SK-N-SH (cell line): ENCODE data around the gene MARF1. TPM values are rescaled to one million over a fixed set of nuclear protein-coding genes. Genes with fewer than 3 reads are reported as not detected.
"Not testable (repeated sequence)": the region's sequence is repeated elsewhere in the genome, so short reads cannot be mapped to it uniquely, and the experiment has no call there.

Source experiments
- CTCF ChIA-PET: fragments of 300-600, 350-600 bp; formaldehyde crosslinking; extraction: SDS; loops from one replicate; lab custom pipeline; 2021; lab: Yijun Ruan, JAX
- POLR2A ChIA-PET: fragments of 350-600 bp; sonication (Branson Sonifier 250); formaldehyde crosslinking; extraction: SDS; loops from one replicate; lab custom pipeline; 2020; ENCODE audit warnings: antibody characterized with exemption, inconsistent platforms; lab: Yijun Ruan, JAX
- DNase-seq: peaks from one replicate; pipeline ENCODE4 v3.0.0; 2012
- H2AFZ ChIP-seq: fragments of 200-600 bp; sonication (generic); 2 replicates; pipeline ENCODE4 v1.8.1; 2016; ENCODE audit warnings: antibody characterized with exemption, mild to moderate bottlenecking, low read depth
- H3F3A ChIP-seq: fragments of 200-600 bp; sonication (generic); replicated peaks from 2 replicates; pipeline ENCODE3; 2016; ENCODE audit warnings: antibody characterized with exemption, mild to moderate bottlenecking; ENCODE audit not compliant: insufficient read depth
- H3K27ac ChIP-seq, 2 experiments: fragments of 200-500 bp in 1 of 2; fragments of 200-600 bp in 1 of 2; sonication (Bioruptor generic) in 1 of 2; sonication (generic), shearing (Covaris generic) in 1 of 2; 2 replicates each; pipeline versions ENCODE4 v1.5.1 to v1.6.1; 2014 to 2016; ENCODE audit warnings: low read depth in 2 of 2, inconsistent platforms in 1 of 2, low read length in 1 of 2, mild to moderate bottlenecking in 1 of 2, mixed read lengths in 1 of 2
- H3K27me3 ChIP-seq: fragments of 200-600 bp; sonication (generic), shearing (Covaris generic); 2 replicates; pipeline ENCODE4 v1.6.1; 2016; ENCODE audit warnings: mixed run types; ENCODE audit not compliant: insufficient read depth
- H3K36me3 ChIP-seq, 2 experiments: fragments of 200-500 bp in 1 of 2; fragments of 200-600 bp in 1 of 2; sonication (Bioruptor generic) in 1 of 2; sonication (generic) in 1 of 2; replicated peaks in 1 of 2; 2 replicates each; pipeline versions ENCODE3 to v1.5.1; 2014 to 2016; ENCODE audit warnings: low read length in 1 of 2, mild to moderate bottlenecking in 1 of 2; ENCODE audit not compliant: insufficient read depth in 2 of 2, control insufficient read depth in 1 of 2
- H3K4me1 ChIP-seq, 2 experiments: fragments of 200-500 bp in 1 of 2; fragments of 200-600 bp in 1 of 2; sonication (Bioruptor generic) in 1 of 2; sonication (generic), shearing (Covaris generic) in 1 of 2; 2 replicates each; pipeline versions ENCODE4 v1.5.1 to v1.6.1; 2014 to 2016; ENCODE audit warnings: low read depth in 1 of 2, low read length in 1 of 2, mixed run types in 1 of 2; ENCODE audit not compliant: insufficient read depth in 2 of 2, control insufficient read depth in 1 of 2
- H3K4me2 ChIP-seq: fragments of 200-600 bp; sonication (generic), shearing (Covaris generic); 2 replicates; pipeline ENCODE4 v1.6.1; 2017; ENCODE audit warnings: mixed run types
- H3K4me3 ChIP-seq, 2 experiments: fragments of 200-500 bp in 1 of 2; fragments of 200-600 bp in 1 of 2; sonication (Bioruptor generic) in 1 of 2; sonication (generic), shearing (Covaris generic) in 1 of 2; 2 replicates each; pipeline versions ENCODE4 v1.5.1 to v1.8.1; 2014 to 2016; ENCODE audit warnings: low read depth in 2 of 2, inconsistent platforms in 1 of 2, low read length in 1 of 2, mild to moderate bottlenecking in 1 of 2, mixed read lengths in 1 of 2, moderate library complexity in 1 of 2
- H3K79me2 ChIP-seq: fragments of 200-600 bp; sonication (generic); 2 replicates; pipeline ENCODE4 v1.8.1; 2017; ENCODE audit warnings: mild to moderate bottlenecking; ENCODE audit not compliant: insufficient read depth
- H3K9ac ChIP-seq: fragments of 200-600 bp; sonication (generic); 2 replicates; pipeline ENCODE4 v1.6.1; 2017; ENCODE audit warnings: mixed run types
- H3K9me2 ChIP-seq: fragments of 200-600 bp; sonication (generic); 2 replicates; pipeline ENCODE4 v1.6.1; 2017; ENCODE audit warnings: mixed run types
- H3K9me3 ChIP-seq: fragments of 200-600 bp; sonication (generic); 2 replicates; pipeline ENCODE4 v1.6.1; 2017; ENCODE audit warnings: mixed run types, mild to moderate bottlenecking, moderate library complexity
- H4K20me1 ChIP-seq: fragments of 200-600 bp; sonication (generic); 2 replicates; pipeline ENCODE4 v1.6.1; 2017; ENCODE audit warnings: mild to moderate bottlenecking, mixed run types; ENCODE audit not compliant: insufficient read depth
- EZH2phosphoT487 ChIP-seq: fragments of 200-600 bp; sonication (generic); IDR thresholded peaks from 2 replicates; pipeline ENCODE4 v1.6.1; 2017; ENCODE audit warnings: low read depth, mixed run types, mild to moderate bottlenecking, antibody characterized with exemption, moderate library complexity, borderline replicate concordance
- FOXJ3 ChIP-seq: sonication (generic); formaldehyde crosslinking; IDR thresholded peaks from 2 replicates; pipeline ENCODE4 v1.5.1; 2020; ENCODE audit warnings: mild to moderate bottlenecking, missing genetic modification reagents
- MXI1 ChIP-seq: IDR thresholded peaks from 2 replicates; pipeline ENCODE4 v1.6.1; 2012; ENCODE audit warnings: mild to moderate bottlenecking, low read depth, low read length, improper control_type of control experiment
- NFIC ChIP-seq: IDR thresholded peaks from 2 replicates; pipeline ENCODE4 v1.4.0; 2012; ENCODE audit warnings: borderline replicate concordance
- PBX3 ChIP-seq: IDR thresholded peaks from 2 replicates; pipeline ENCODE4; 2012
- RAD21 ChIP-seq: IDR thresholded peaks from 2 replicates; pipeline ENCODE4 v1.6.1; 2012; ENCODE audit warnings: mild to moderate bottlenecking, low read length
- SIN3A ChIP-seq: IDR thresholded peaks from 2 replicates; pipeline ENCODE4 v1.6.1; 2012; ENCODE audit warnings: low read depth, mild to moderate bottlenecking, low read length, moderate library complexity, borderline replicate concordance
- TEAD4 ChIP-seq: IDR thresholded peaks from 2 replicates; pipeline ENCODE4 v1.4.0; 2012; ENCODE audit warnings: mild to moderate bottlenecking, borderline replicate concordance; ENCODE audit not compliant: insufficient read depth
- USF2 ChIP-seq: fragments of 150-350 bp; IDR thresholded peaks from 2 replicates; pipeline ENCODE4 v1.6.1; 2017; ENCODE audit warnings: antibody characterized with exemption, low read length, low read depth, borderline replicate concordance
- WGBS: methylation state at CpG from one replicate; pipeline ENCODE4 v1.1.6; 2017; ENCODE audit warnings: low lambda C conversion rate; 5-methylcytosine and 5-hydroxymethylcytosine counted together
- polyA plus RNA-seq, 3 experiments: library from polyadenylated mRNA; depleted of rRNA; stranded (reverse); fragments of >200 nt; gene quantifications; 2 replicates each; pipeline ENCODE4 v1.2.3, GENCODE V29; 2012

MARF1 gene
- polyA plus RNA-seq, 1 of the 3 experiments (the other 2 are of a cell fraction): 10.3 TPM

GRCh38 chr16:15650019-15650697, 7.2 kb upstream of the MARF1 start, which contains the start of gene NDE1 (continued):
- TF ChIP-seq TEAD4 (no peak), USF2 (no peak), NFIC (no peak), RAD21 (no peak), MXI1 (peak; percentile 62), PBX3 (no peak), SIN3A (no peak), EZH2phosphoT487 (no peak)

GRCh38 chr16:15649727-15650018, 6.7 kb upstream of the MARF1 start:
- no peaks in the 10 kb centered on the region for H3K9me3 ChIP-seq
- no peaks in the 10 kb centered on the region for H3K27me3 ChIP-seq
- WGBS: 3% methylated on average over 12 of the region's 14 CpGs
- H3K27ac ChIP-seq: peak overlapping the region; percentile 64 to 76
- POLR2A ChIA-PET: no interaction called here
- peak overlapping the region; percentile 98 for H3K4me2 ChIP-seq
- H3K79me2 ChIP-seq: peaks cover 45% of the 10 kb centered on the region
- no peak for TF ChIP-seq FOXJ3
- peaks cover 9% of the 10 kb centered on the region; the same call in 1 of the 2 replicates for H4K20me1 ChIP-seq
- peak overlapping the region; percentile 39; the same call in 1 of the 2 replicates for H3K9ac ChIP-seq
- peaks cover 20% of the 10 kb centered on the region for H3F3A ChIP-seq
- peak overlapping the region; percentile 76 to 98 for H3K4me3 ChIP-seq
- H2AFZ ChIP-seq: peak overlapping the region; percentile 82
- no peaks in the 10 kb centered on the region for H3K9me2 ChIP-seq
- peaks cover 2 to 4% of the 10 kb centered on the region in 2 experiments; a peak in 3 of 4 replicates for H3K4me1 ChIP-seq
- no peak for DNase-seq
- no peaks in the 10 kb centered on the region for H3K36me3 ChIP-seq
- CTCF ChIA-PET: interaction anchor here (1.6 kb wide), 1 partner anchor 32 kb away, joined by 4 read pairs; no protein-coding TSS in a partner anchor

GRCh38 chr16:15649311-15649710, 6.4 kb upstream of the MARF1 start:
- Histone ChIP-seq H3K9ac (peak overlapping the region; percentile 39; the same call in 1 of the 2 replicates), H3K27ac (peak overlapping the region; percentile 64 to 76)
- CTCF ChIA-PET: interaction anchor here (1.6 kb wide), 1 partner anchor 33 kb away, joined by 4 read pairs; no protein-coding TSS in a partner anchor

More at GRCh38 chr16:15649311-15649710, 6.4 kb upstream of the MARF1 start:
- DNase-seq, H4K20me1 ChIP-seq, H3K27me3 ChIP-seq, H3K9me3 ChIP-seq, POLR2A ChIA-PET, H3K36me3 ChIP-seq, H3K9me2 ChIP-seq, H3K4me1 ChIP-seq: not testable (repeated sequence)
- Histone ChIP-seq H3K4me3 (peak overlapping the region; percentile 76 to 98; a peak in 2 of 4 replicates), H3K4me2 (peak overlapping the region; percentile 98), H3F3A (peaks cover 24% of the 10 kb centered on the region), H3K79me2 (peaks cover 41% of the 10 kb centered on the region), H2AFZ (peak overlapping the region; percentile 82)
- WGBS: 88% methylated on average over 17 of the region's 17 CpGs
